WERI-Rb-1 (cell line): ENCODE measurements around the gene CDH24.

Source experiments
- DNase-seq: peaks from one replicate; pipeline ENCODE4 v3.0.0-alpha.2; 2020
- H3K27ac ChIP-seq: fragments of 250-450 bp; sonication (Bioruptor Pico); 2 replicates; pipeline ENCODE4 v1.5.1; 2020; ENCODE audit warnings: mild to moderate bottlenecking, moderate library complexity
- H3K27me3 ChIP-seq: fragments of 250-450 bp; sonication (Bioruptor Pico); 2 replicates; pipeline ENCODE4 v1.5.1; 2021; ENCODE audit warnings: mild to moderate bottlenecking, low read depth, moderate library complexity; ENCODE audit not compliant: insufficient read depth, severe bottlenecking
- H3K36me3 ChIP-seq: fragments of 250-450 bp; sonication (Bioruptor Pico); 2 replicates; pipeline ENCODE4 v1.5.1; 2020; ENCODE audit warnings: mild to moderate bottlenecking, moderate library complexity
- H3K4me3 ChIP-seq: 2 replicates; pipeline ENCODE4 v1.5.1; 2011; ENCODE audit warnings: low read depth, mild to moderate bottlenecking, control low read depth, low read length
- H3K9me3 ChIP-seq: fragments of 250-450 bp; sonication (Bioruptor Pico); 2 replicates; pipeline ENCODE4 v1.5.1; 2021; ENCODE audit warnings: mild to moderate bottlenecking, moderate library complexity; ENCODE audit not compliant: severe bottlenecking
- TF ChIP-seq, protein P1 (sequence below): IDR thresholded peaks from 2 replicates; pipeline ENCODE4 v1.5.1; 2011; ENCODE audit warnings: low read depth, mild to moderate bottlenecking, control low read depth, inconsistent platforms, low read length

The CDH24 gene

DNA sequence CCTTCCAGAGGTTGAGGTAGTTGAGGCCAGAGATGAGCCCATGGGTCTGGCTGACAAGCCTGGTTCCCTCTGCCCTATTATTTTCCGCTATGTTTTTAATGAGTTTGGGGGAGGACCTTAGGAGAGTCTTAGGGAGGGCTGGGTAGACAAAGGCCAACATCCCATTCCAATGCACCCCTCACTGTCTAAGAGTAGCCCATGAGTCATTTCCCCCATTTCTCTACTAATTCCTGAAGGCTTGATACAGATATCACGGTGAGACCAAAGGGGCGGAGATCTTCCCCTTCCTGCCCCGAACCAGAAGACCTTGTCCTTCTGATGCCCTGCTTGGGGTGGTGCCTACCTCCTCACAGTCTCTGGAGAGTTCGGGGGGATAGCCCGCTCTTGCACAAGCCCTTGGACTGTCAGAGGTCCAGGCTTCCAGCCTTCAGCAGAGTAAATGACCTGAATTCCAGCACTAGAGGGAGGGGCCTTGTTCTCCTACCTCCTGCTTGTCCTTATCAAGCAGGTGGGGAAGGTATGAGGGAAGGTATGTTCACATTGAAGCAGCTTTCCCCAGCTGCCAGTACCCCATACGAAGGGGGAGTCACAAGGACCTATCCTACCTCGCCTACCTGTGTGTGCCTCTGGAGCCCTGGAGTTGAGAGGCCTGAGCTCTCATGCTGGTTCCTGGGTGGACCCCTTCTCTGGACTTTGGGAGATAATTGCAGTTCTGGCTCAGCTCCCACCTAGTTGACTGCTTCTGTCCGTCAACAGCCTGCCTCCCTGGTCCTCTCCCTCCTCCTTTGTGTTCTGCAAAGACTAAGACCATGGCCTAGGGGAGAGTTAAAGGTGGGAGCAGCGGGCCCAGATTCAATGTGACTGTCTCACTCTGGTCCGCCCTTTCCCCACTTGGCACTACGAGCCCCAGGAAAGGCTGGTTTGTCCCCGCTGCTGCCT lies 11.6 kb downstream of the CDH24 start:
- TF ChIP-seq, protein P1, sequence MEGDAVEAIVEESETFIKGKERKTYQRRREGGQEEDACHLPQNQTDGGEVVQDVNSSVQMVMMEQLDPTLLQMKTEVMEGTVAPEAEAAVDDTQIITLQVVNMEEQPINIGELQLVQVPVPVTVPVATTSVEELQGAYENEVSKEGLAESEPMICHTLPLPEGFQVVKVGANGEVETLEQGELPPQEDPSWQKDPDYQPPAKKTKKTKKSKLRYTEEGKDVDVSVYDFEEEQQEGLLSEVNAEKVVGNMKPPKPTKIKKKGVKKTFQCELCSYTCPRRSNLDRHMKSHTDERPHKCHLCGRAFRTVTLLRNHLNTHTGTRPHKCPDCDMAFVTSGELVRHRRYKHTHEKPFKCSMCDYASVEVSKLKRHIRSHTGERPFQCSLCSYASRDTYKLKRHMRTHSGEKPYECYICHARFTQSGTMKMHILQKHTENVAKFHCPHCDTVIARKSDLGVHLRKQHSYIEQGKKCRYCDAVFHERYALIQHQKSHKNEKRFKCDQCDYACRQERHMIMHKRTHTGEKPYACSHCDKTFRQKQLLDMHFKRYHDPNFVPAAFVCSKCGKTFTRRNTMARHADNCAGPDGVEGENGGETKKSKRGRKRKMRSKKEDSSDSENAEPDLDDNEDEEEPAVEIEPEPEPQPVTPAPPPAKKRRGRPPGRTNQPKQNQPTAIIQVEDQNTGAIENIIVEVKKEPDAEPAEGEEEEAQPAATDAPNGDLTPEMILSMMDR, result no peak
- H3K27me3 ChIP-seq, result no peaks in the 10 kb centered on the region
- H3K9me3 ChIP-seq, result no peaks in the 10 kb centered on the region
- peaks cover 18% of the 10 kb centered on the region for H3K36me3 ChIP-seq
- no peak overlapping the region for H3K27ac ChIP-seq
- DNase-seq, result no peak
- H3K4me3 ChIP-seq, result no peak overlapping the region

DNA sequence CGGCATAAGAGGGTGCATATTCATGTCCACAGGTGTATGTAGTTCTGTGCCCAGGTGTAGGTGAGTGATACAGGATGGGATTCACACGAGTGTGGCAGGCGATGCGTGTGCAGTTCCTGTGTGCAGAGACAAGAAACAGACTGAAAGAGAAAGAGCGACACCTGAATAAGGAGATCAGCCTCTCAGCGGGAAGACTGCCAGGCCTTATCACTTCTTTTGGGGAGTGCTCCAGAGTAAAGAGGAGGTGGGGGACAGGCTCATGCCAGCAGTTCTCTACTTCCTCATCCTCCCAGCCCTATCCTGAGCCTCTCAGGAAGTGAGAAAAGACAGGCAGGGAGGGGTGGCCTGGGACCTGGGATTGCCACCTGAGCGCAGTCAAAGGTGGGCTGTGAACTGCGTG lies 12.5 kb downstream of the CDH24 start:
- TF ChIP-seq, protein P1, result no peak
- H3K36me3 ChIP-seq, result peaks cover 17% of the 10 kb centered on the region
- no peak for DNase-seq
- no peaks in the 10 kb centered on the region for H3K9me3 ChIP-seq
- H3K27me3 ChIP-seq, result no peaks in the 10 kb centered on the region
- no peak overlapping the region for H3K4me3 ChIP-seq
- H3K27ac ChIP-seq, result no peak overlapping the region

DNA sequence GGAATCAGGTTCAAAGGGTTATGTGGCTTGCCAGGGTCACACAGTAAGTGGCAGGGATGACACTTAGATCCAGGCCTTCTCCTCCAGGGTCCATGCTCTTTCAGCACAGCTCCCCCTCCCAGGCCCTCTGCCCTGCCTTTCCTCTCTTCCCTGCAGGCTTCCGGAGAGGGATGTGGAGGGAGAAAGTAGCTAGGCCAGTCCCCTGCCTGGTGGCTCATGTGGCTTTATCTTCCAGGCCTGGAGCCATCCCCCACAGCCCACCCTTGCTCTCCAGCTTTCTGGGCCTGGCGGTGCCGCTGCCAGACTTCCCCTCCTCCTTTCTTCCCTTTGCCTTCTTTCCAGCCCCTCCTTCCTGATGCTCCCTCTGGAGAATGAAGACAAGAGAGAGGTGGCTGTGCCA lies 13.6 kb downstream of the CDH24 start:
- H3K27ac ChIP-seq, result no peak overlapping the region
- no peaks in the 10 kb centered on the region for H3K9me3 ChIP-seq
- no peak for DNase-seq
- no peak overlapping the region for H3K4me3 ChIP-seq
- H3K27me3 ChIP-seq, result no peaks in the 10 kb centered on the region
- TF ChIP-seq, protein P1, result no peak
- H3K36me3 ChIP-seq, result peaks cover 6% of the 10 kb centered on the region

DNA sequence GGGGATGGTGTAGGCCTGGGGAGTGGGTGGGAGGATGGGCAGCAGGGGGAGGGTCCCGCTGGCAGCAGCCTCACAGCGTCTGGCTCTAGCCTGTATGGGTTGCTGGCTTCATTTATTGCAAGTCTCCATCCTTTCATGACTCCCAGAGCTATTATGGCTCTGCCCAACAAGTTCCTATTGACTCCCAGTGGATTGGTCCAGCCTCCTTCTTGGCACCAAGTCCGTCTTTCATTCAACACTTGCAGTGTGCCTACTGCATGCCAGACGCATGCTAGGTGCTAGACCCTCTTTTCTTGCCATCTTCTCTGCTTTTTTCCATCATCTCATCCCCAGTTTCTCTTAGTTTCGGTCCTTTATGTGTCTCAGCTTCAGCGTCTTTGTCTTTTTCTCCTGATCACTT lies 14.2 kb downstream of the CDH24 start:
- Histone ChIP-seq H3K4me3 (no peak overlapping the region), H3K9me3 (no peaks in the 10 kb centered on the region), H3K27me3 (no peaks in the 10 kb centered on the region), H3K36me3 (no peaks in the 10 kb centered on the region; the same call in 1 of the 2 replicates), H3K27ac (no peak overlapping the region)
- DNase-seq, result no peak
- TF ChIP-seq, protein P1, result no peak

DNA sequence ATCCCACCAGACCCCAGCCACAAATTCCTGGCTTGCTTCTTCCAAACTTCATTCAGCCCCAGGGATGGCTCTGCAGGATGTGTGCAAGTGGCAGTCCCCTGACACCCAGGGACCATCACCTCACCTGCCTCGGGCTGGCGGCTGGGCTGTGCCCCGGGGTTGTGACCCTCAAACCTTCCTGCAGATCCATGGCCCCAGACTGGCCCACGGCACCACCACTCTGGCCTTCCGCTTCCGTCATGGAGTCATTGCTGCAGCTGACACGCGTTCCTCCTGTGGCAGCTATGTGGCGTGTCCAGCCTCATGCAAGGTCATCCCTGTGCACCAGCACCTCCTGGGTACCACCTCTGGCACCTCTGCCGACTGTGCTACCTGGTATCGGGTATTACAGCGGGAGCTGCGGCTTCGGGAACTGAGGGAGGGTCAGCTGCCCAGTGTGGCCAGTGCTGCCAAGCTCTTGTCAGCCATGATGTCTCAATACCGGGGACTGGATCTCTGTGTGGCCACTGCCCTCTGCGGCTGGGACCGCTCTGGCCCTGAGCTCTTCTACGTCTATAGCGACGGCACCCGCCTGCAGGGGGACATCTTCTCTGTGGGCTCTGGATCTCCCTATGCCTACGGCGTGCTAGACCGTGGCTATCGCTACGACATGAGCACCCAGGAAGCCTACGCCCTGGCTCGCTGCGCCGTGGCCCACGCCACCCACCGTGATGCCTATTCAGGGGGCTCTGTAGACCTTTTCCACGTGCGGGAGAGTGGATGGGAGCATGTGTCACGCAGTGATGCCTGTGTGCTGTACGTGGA lies 15.0 kb downstream of the CDH24 start, which contains the start of gene PSMB11:
Gene PSMB11, plus strand, starts transcription at position 51 of the 804 bp plus-strand sequence. Its CDS starts 14 bp downstream, at position 65.
- no peaks in the 10 kb centered on the region for H3K27me3 ChIP-seq
- no peaks in the 10 kb centered on the region for H3K9me3 ChIP-seq
- TF ChIP-seq, protein P1, result no peak
- DNase-seq, result no peak
- H3K36me3 ChIP-seq, result no peaks in the 10 kb centered on the region; the same call in 1 of the 2 replicates
- no peak within 1 kb of the TSS for H3K4me3 ChIP-seq
- H3K27ac ChIP-seq, result no peak within 1 kb of the TSS
